Panc1 (cell line): ENCODE results near the gene EHD4.

Experiments used
- CTCF ChIP-seq: fragments of 450-650 bp; IDR thresholded peaks from 2 replicates; pipeline ENCODE4 v1.5.1; 2017; ENCODE audit warnings: mild to moderate bottlenecking
- POLR2AphosphoS5 ChIP-seq: IDR thresholded peaks from 2 replicates; pipeline ENCODE4 v1.6.1; 2012; ENCODE audit warnings: mild to moderate bottlenecking, low read depth, low read length, moderate library complexity
- REST ChIP-seq, 2 experiments: IDR thresholded peaks; 2 replicates each; pipeline ENCODE4 v1.6.1; 2011 to 2012; ENCODE audit warnings: low read depth in 2 of 2, control low read depth in 1 of 2, low read length in 1 of 2, mild to moderate bottlenecking in 1 of 2, moderate library complexity in 1 of 2; ENCODE audit not compliant: insufficient read depth in 1 of 2
- SIN3A ChIP-seq: IDR thresholded peaks from 2 replicates; pipeline ENCODE4 v1.6.1; 2012; ENCODE audit warnings: low read depth, mild to moderate bottlenecking, low read length, moderate library complexity, borderline replicate concordance; ENCODE audit not compliant: insufficient read depth
- TCF7L2 ChIP-seq: IDR thresholded peaks from 2 replicates; pipeline ENCODE4 v1.6.1; 2011; ENCODE audit warnings: mild to moderate bottlenecking, low read depth, low read length, inconsistent platforms

- TF ChIP-seq CTCF: no peak
- TF ChIP-seq SIN3A: no peak
- no peak for TF ChIP-seq POLR2AphosphoS5
- no peak for TF ChIP-seq REST (IDR thresholded peaks at IDR 0.05; ENCODE audit: insufficient read depth in 1 of 2, low read depth in 2 of 2, low read length in 1 of 2)
- no peak for TF ChIP-seq TCF7L2
These were observed 15.0 kb upstream of the EHD4 start for GRCh38 chr15:41987246-41987924.
